Measurements from ENCODE around the gene SRXN1.

Gene SRXN1

GRCh38 chr20:608970-609369 is 44.0 kb downstream of the SRXN1 start:
- no peak for DNase-seq (ENCODE audit: low read depth in 1 of 2, low spot score in 1 of 2)

GRCh38 chr20:607476-607875 is 45.5 kb downstream of the SRXN1 start:
- no peak for DNase-seq (ENCODE audit: low read depth in 1 of 2, low spot score in 1 of 2)

- no peak for DNase-seq (ENCODE audit: low read depth in 1 of 2, low spot score in 1 of 2)
These were observed 47.8 kb downstream of the SRXN1 start for GRCh38 chr20:605237-605636.

GRCh38 chr20:603116-603640 is 49.8 kb downstream of the SRXN1 start:
- no peak for DNase-seq (ENCODE audit: low read depth in 1 of 2, low spot score in 1 of 2)

- DNase-seq (ENCODE audit: low read depth in 1 of 2, low spot score in 1 of 2), result no peak
These were observed 50.7 kb downstream of the SRXN1 start for GRCh38 chr20:602111-602970.

- no peak for DNase-seq (ENCODE audit: low read depth in 1 of 2, low spot score in 1 of 2)
These were observed 52.3 kb downstream of the SRXN1 start for GRCh38 chr20:600736-601135.

- DNase-seq (ENCODE audit: low read depth in 1 of 2, low spot score in 1 of 2), result no peak
These were observed 52.9 kb downstream of the SRXN1 start for GRCh38 chr20:600141-600540.

- DNase-seq (ENCODE audit: low read depth in 1 of 2, low spot score in 1 of 2), result no peak
These were observed 54.7 kb downstream of the SRXN1 start for GRCh38 chr20:598133-598850.

GRCh38 chr20:597560-597959 is 55.4 kb downstream of the SRXN1 start:
- DNase-seq (ENCODE audit: low read depth in 1 of 2, low spot score in 1 of 2), result no peak

All from activated T-helper 1 cell treated with anti-CD3 and anti-CD28 coated beads, Interleukin-2, amount 50 U/mL, for 16 hours (primary cell).